HPDE6-E6E7 (cell line): ENCODE data around the gene ZFAND2B.

Source experiments
- DNase-seq: peaks from one replicate; pipeline ENCODE4 v3.0.0; 2011; ENCODE audit warnings: missing footprints; ENCODE audit errors: extremely low spot score

ZFAND2B gene

DNA sequence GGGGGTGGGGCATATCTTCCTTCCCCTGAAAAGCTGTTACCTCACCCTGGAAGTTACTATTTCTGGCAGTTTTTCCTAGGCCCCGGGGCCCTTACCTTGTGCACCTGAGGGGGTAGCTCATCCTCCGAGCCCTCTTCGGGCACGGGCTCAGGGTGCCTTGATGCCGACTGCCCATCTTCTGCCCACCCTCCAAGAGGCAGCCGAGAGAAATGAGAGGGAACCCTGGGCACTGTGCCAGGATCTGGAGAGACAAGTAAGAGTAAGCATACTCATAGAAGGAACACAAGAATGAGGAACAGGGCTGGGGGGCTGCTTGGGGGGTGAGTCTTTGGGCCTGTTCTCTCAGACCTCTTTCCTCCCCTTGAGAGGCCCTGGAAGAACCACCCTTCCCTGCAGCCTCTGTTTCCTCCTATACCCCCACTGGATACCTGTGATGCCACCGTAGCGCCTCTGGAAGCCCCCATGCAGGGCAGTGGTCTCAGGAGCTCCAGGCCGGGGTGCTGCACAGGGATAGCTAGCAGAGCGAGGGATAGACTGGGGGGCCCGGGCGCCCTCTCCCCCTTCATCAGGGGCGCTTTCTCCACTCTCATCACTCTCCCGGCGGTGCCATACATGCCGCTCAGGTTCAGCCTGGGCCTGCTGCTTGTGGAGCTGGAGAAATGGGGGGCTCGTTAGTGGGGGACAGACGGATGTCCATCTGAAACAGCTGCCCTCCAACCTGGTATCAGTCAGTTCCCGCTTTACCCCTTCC lies 14.2 kb downstream of the ZFAND2B start:
- no peak for DNase-seq

- no peak for DNase-seq
Measured at GRCh38 chr2:219221957-219222518, 15.5 kb downstream of the ZFAND2B start.

- no peak for DNase-seq
Measured at GRCh38 chr2:219223831-219224610, 17.4 kb downstream of the ZFAND2B start.

- DNase-seq = no peak
Measured at GRCh38 chr2:219225350-219225749, 18.8 kb downstream of the ZFAND2B start.

- no peak for DNase-seq
Measured at GRCh38 chr2:219228041-219228910, 21.7 kb downstream of the ZFAND2B start.

DNA sequence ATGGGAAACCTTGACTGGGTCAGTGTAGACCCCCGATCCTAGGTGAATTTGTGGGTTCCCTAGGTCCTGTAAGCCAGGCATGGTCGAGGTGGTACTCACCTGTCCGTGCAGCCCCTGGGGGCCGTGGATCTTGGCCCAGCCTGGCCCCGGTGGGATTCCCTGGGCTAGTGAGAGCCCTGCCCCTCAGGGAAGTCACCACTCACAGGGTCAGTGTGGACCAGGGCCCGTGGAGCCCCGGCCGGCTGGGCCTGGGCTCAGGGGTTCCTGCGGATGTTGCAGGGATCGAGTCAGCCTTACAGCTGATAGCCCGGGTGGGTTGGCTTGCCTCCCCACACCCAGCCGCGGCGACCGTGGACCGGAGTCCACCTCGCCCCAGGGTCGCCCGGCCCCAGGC lies 22.3 kb downstream of the ZFAND2B start:
- DNase-seq = no peak

- DNase-seq = peak; percentile 99
Measured at GRCh38 chr2:219229305-219230058, 22.9 kb downstream of the ZFAND2B start, which contains the start of the genes ANKZF1 and ATG9A. Gene ANKZF1 (plus strand): TSS chr2:219229806. CDS start chr2:219230258, 452 bp downstream. Gene ATG9A (minus strand): TSS chr2:219229636. CDS start chr2:219228024, 1,612 bp downstream.

- DNase-seq = no peak
Measured at GRCh38 chr2:219230059-219230540, 23.5 kb downstream of the ZFAND2B start.

GRCh38 chr2:219234331-219234730 lies 27.7 kb downstream of the ZFAND2B start:
- DNase-seq = no peak

DNA sequence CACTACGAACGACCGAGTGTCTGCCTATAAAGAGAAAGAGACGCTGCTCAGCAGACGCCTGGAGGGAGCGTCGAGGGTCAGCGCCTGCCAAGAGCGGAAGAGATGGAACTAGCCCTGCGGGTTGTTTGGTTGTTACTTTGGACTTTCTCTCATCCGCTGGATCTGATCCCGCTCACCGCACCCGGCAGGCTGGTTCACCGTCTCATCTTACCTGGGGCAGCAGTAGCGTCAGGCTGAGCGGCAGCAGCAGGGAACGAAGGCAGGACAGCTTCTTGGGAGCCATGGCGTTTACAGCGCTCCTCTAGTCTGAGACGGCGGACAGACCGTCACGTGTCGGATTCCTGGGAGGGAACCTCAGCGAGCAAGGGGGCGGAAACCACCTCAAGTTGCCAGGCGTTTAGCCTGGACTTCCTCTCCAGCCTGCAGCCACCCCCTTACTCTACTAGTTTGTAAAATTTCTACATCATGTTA lies 36.7 kb downstream of the ZFAND2B start:
- DNase-seq = no peak

GRCh38 chr2:219244789-219245147 lies 38.2 kb downstream of the ZFAND2B start:
- DNase-seq = no peak

DNA sequence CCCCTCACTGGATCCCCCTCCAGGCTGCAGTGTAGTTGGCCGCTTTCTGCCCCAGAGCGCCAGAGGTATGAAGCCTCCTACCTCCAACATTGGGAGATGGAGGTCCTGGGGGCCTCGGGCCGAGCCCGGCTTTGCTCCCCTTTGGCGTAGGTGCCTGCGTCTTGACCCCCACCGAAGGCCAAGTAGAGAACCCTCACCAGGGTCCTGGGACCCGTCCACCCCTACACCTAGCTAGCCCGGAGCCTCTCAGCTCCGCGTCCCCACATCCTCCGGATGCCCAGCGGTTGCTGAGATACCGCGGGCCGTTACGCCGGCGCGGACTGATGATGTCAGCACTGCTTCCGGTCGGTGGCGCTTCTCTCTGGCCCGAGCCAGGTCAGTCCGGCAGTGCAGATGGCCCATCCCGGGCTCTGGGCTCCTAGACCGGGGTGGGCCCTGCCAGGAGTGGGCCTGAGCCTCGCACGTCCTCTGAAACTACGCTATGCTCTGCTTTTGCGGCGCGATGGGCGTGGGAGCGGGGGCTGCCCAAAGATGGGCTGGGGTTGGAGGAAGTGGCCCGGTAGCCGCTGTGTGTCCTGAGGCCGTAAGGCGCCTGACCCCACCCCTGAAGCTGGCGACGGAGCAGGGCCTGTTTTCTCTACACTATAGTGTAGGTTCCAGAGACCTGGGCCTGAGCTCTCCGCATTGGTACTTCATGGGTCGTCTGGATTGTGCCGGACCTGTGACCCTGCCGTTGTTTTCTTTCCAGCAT lies 38.7 kb downstream of the ZFAND2B start, which contains the start of the genes GLB1L and STK16:
Gene GLB1L, minus strand, starts transcription at position 297 of the 751 bp plus-strand sequence. CDS start 1,871 bp downstream, outside the sequence.
Gene STK16, plus strand, starts transcription at position 332 of the 751 bp plus-strand sequence. CDS start 521 bp downstream, outside the sequence.
- peak; percentile 88 for DNase-seq

DNA sequence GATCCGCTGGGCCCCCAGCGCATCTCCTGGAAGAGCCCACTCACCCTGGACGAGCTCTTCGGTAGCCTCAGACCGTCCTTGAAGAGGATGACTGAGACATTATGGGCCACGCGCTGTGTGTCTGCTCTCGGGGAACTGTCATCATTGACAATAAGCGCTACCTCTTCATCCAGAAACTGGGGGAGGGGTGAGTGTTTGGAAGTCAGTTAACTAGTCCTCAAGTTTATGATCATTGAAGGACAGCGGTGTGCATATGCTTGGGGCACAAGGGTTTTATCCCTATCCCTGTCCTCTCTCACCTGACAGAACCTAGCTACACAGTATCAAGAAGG lies 39.3 kb downstream of the ZFAND2B start:
- DNase-seq = no peak

GRCh38 chr2:219246559-219246958 lies 40.0 kb downstream of the ZFAND2B start:
- DNase-seq = no peak

GRCh38 chr2:219247678-219248642 lies 41.4 kb downstream of the ZFAND2B start:
- DNase-seq = no peak

DNA sequence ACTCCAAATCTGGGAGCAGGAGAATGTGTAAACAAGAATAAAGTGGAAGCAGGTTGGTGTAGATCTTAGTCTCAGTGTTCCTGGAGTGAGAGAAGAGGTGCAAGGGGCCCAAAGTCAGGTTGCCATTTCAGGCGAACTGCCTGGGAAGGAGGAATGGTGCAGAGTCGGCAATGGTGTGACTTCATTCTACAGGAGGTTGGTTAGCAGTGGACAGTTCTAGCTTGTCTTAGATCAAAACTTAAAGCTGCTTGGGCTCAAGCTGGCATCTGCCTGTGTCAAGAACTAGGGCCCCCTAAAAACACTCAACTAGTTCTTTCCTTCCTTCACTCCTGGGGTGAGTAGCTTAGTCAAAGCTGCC lies 42.2 kb downstream of the ZFAND2B start:
- DNase-seq = no peak

- peak; percentile 90 for DNase-seq
Measured at GRCh38 chr2:219249203-219249980, 42.8 kb downstream of the ZFAND2B start.
